Fibroblast of the conjunctiva (primary cell): ENCODE measurements around the gene PLEKHF1.
"Not testable (repeated sequence)": the region's sequence is repeated elsewhere in the genome, so short reads cannot be mapped to it uniquely, and the experiment has no call there.

ENCODE experiments used
- DNase-seq: peaks from one replicate; pipeline ENCODE4 v3.0.0-alpha.2; 2010; ENCODE audit warnings: low read depth

Gene PLEKHF1

GRCh38 chr19:29664753-29665214 is 477 bp upstream of the PLEKHF1 start:
- DNase-seq = no peak

- DNase-seq = no peak
These were observed 741 bp downstream of the PLEKHF1 start for GRCh38 chr19:29665826-29666577.

- DNase-seq = no peak
These were observed 1.5 kb downstream of the PLEKHF1 start for GRCh38 chr19:29666578-29667386.

DNA sequence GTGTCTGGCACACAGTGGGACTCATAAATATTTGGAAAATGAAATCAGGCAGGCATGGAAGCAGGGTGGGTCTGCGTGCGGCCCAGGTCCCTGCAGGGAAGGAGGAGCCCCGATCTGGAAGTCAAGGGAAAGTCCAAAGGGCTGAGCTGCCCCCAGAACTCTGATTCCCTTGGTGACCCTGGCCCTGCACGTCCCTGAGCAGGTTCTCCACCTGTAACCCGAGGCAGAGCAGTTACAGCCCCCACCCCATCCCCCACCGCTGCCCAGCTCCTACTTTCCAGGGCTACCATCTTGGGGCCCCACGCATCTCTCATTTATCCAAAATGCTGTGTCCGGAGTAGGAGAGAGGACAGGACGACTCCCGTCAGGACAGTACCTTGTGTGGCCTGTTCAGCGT is 2.1 kb downstream of the PLEKHF1 start:
- DNase-seq = no peak

DNA sequence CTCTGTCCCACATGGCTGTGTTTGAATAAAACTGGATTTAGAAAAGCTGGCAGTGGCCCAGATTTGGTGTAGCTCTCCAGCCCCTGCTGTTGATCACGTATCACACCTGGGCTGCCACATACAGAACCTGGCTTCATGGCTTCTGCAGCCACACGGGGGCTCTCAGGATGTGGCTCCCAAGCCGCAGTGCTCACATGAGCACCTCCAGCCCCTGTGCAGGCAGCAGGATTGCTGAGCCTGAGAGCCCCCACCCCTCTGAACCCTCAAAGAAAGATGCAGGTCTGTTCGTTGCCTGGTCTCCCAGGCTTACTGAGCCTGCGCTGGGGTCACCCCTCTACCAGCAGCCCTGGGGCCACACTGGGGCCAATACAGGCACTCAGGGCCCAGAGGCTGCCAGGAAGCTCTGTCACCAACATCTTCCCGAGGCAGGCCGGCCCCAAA is 2.7 kb downstream of the PLEKHF1 start:
- no peak for DNase-seq

GRCh38 chr19:29668746-29669609 is 3.7 kb downstream of the PLEKHF1 start:
- DNase-seq = no peak

DNA sequence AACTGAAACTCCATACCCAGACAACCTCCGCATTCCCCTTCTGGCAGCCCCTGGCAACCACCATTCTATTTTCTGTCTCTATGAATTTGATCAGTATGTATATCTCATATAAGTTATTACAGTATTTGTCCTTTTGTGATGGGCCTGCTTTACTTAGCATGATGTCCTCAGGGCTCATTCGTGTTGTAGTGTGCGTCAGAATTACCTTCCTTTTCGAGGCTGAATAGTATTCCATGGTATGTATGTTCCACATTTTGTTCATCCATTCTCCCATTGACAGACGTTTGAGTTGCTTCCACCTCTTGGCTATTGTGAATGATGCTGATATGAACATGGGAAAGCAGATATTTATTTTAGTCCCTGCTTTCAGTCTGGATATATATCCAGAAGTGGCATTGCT is 5.0 kb downstream of the PLEKHF1 start:
- no peak for DNase-seq

DNA sequence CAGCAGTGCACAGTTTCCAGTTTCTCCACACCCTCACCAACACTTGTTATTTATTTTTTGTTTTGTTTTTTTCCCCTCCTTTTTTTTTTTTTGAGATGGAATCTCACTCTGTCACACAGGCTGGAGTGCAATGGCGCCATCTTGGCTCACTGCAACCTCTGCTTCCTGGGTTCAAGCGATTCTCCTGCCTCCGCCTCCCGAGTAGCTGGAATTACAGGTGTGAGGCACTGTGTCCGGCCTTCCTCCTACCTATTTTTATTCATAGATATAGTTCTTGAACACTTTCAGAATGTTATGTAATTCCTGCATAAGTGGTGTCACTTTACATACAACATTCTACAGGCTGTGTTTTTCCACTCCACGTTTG is 5.7 kb downstream of the PLEKHF1 start:
- not testable (repeated sequence) for DNase-seq

DNA sequence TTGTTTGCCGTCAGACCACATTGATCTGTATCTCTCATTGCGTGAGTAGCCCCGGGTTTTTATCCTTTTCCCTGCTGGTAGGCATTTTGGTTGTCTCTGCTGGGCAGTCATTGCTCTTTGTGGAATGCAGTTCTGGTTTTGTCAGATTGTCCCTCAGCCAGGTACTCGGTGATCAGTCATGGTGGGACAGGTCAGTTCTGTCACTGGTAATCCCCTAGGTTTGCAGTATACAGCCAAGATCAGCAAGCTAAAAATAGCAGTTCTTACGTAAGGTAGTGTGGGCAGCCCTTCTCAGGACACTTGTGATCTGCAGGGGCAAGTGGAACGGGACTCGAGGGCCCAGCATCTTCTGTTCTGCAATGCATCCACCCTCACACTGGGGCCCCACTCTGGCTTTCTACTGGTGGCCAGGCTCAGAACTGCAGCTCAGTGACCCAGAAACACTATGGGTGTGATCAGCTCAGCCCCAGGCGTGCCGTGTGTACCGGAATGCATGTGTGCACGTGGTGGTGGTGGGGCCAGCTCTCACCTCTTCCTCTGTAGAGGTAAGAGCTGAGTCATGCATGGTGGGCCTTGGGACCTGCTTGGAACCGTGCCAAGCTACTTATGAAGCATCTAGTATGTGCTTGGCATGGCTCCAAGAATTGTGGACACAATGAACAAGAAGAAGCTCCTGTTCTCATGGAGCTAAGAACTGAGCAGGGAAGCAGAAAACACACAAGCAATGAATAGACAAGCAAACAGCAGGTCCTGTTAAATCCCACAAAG is 6.3 kb downstream of the PLEKHF1 start:
- DNase-seq = no peak

GRCh38 chr19:29672319-29672932 is 7.2 kb downstream of the PLEKHF1 start:
- DNase-seq = no peak

DNA sequence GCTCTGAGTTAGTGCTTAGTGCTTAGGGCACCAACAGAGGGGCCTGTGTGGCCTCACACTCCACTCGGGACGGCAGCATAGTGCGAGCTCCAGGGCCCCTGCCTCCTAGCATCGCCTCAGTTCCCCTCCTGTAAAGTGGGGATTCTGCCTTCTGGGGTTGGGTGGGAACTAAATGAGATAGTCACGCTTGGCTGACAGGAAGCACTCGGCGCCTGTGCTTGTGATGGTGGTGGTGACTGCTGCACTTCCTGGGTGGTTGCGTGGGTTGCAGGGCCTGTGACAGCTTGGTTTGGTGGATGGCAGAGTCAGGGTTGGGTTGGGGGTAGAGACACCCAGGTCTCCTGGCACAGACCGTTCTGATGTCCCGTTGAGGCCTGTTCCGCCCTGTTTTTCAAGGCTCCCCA is 7.7 kb downstream of the PLEKHF1 start:
- no peak for DNase-seq

DNA sequence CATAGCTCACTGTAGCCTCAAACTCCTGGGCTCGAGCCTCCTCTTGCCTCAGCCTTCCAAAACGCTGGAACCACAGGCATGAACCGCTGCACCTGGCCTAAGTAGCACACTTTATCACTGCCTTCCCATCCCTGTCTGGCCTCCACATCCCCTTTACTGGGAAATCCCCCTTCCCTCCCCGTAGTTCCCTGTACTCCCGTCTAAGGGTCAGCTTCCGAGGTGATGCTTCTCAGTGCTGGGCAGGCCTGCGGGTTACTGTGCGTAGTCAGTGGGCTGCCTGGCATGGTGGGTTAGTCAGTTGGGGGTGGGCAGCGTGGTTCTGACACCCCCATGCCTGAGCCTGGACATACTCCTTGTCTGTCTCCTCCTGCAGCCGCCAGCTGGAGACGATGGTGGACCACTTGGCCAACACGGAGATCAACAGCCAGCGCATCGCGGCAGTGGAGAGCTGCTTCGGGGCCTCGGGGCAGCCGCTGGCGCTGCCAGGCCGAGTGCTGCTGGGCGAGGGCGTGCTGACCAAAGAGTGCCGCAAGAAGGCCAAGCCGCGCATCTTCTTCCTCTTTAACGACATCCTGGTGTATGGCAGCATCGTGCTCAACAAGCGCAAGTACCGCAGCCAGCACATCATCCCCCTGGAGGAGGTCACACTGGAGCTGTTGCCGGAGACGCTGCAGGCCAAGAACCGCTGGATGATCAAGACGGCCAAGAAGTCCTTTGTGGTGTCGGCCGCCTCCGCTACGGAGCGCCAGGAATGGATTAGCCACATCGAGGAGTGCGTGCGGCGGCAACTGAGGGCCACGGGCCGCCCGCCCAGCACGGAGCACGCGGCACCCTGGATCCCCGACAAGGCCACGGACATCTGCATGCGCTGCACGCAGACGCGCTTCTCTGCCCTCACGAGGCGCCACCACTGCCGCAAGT is 8.4 kb downstream of the PLEKHF1 start:
- DNase-seq = no peak

DNA sequence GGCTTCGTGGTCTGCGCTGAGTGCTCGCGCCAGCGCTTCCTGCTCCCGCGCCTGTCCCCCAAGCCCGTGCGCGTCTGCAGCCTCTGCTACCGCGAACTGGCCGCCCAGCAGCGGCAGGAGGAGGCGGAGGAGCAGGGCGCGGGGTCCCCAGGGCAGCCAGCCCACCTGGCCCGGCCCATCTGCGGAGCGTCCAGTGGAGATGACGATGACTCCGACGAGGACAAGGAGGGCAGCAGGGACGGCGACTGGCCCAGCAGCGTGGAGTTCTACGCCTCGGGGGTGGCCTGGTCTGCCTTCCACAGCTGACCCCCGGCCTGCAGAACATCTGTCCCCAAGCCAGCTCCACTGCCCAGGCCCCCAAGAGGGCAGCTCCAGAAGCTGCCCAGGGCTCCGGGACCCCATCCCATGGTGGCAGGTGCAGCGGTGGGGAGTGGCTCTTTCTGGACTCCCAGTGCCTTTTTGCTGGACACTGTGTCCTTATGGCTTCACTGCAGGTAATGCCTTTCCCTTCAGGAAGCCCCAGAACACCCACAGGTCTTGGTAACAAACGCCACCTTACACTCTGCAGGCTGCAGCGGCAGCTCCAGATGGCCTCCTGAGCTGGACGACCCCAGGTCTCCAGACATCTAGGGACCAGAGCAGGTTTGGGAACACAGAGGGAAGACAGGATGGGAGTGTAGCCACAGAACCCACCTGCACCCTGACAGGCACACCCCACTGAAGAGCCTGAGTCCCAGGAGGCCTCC is 9.3 kb downstream of the PLEKHF1 start:
- no peak for DNase-seq

- no peak for DNase-seq
These were observed 9.9 kb downstream of the PLEKHF1 start for GRCh38 chr19:29675120-29675649.

- no peak for DNase-seq
These were observed 10.5 kb downstream of the PLEKHF1 start for GRCh38 chr19:29675650-29676186.

DNA sequence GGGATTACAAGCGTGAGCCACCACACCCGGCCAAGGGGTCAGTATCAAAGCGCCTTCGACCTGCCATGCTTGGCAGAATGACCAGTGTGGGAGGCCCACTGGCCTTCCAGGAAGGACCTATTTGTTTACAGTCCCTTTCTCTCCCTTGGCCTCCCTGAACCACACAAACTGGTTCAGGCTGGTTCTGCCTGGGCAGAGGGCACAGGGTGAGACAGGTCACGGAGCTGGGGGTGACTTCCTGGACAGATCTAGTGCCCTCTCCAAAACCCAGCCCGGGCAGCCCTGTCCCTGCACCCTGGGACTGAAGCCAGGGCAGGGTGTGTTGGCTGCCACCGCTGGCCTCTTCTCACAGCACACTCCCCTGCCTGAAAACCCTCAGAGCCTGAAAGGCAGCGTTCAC is 11.3 kb downstream of the PLEKHF1 start:
- no peak for DNase-seq

DNA sequence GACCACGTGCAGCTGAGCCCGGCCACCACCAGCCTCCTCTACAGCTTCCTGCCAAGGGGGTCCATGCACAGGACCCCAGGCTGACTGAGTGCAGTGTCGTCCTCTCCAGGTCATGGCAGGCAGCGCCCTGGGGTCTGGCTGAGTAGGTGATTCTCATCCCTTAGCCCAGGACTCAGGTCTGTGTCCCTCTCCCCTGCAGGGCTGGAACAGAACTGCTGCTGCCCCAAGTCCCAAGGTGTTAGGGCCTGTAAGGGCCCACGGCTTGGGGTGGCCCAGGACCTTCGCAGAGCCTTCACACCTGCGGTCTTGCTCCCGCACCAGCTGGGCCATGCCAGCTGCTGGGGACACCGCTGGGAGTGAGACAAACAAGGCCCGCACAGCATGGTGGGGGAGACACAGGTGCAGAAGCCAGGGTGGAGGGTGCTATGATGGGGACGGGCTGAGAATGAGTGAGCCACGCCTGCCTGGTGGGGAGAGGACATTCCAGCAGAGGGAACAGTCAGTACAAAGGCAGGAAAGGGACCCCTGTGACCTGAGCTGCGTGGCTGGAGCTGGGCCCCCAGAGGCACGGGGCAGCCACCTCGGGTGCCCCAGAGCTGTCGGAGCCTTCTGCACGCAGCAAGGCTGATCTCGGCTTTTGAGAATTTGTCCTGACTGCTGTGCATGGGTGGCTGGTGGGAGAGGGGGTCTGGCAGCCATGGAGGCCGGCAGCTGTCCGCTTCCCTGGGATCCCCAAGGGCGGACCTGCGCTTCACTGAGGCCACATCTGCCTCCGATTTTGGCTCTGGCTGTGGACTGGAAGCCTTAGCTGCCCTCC is 11.9 kb downstream of the PLEKHF1 start:
- no peak for DNase-seq
